H1 (cell line): Measurements from ENCODE around the gene GSAP. TPM values are rescaled to one million over a fixed set of nuclear protein-coding genes. Genes with fewer than 3 reads are reported as not detected.

Experiments used
- KDM1A ChIP-seq: fragments of 200-600, 300-600 bp; sonication (generic); IDR thresholded peaks from 2 replicates; pipeline ENCODE4 v1.7.1; 2016; ENCODE audit warnings: mild to moderate bottlenecking, low read length, borderline replicate concordance
- TAF7 ChIP-seq: optimal IDR thresholded peaks from 2 replicates; pipeline ENCODE3; 2011; ENCODE audit warnings: low read depth, mild to moderate bottlenecking, inconsistent platforms, low read length, moderate library complexity, borderline replicate concordance
- polyA plus RNA-seq, 7 experiments: library from polyadenylated mRNA; depleted of rRNA in 3 of 7; stranded (reverse) in 5 of 7; unstranded in 2 of 7; fragments of >200 nt in 5 of 7; fragments of 200-250 nt in 2 of 7; gene quantifications; 1 replicate in 5 of 7; 2 replicates in 1 of 7; 4 replicates in 1 of 7; pipeline versions ENCODE4 v1.2.1 to v1.2.3, GENCODE V29; 2011 to 2013; ENCODE audit warnings: missing spikeins in 2 of 7, mixed read lengths in 2 of 7
- total RNA-seq: library from RNA; stranded (reverse); fragmentation: NEBNext Ultra II Directional; extraction: Animal tissue kit (Norgen Biotek cat#: 25700); gene quantifications from 2 replicates; pipeline ENCODE4 v1.2.1, GENCODE V29; 2021
- TF ChIP-seq, protein P1 (sequence below): fragments of 300-600 bp; sonication (generic); IDR thresholded peaks from 2 replicates; pipeline ENCODE4 v1.7.1; 2012; ENCODE audit warnings: low read length, moderate library complexity, mild to moderate bottlenecking, inconsistent platforms; ENCODE audit not compliant: insufficient replicate concordance

GSAP gene
- total and polyA plus RNA-seq, 2 of the 8 experiments (the other 6 are each of a cell fraction or from before 2014, with no cell fraction given) = 0.93 to 2.1 TPM

- TF ChIP-seq, protein P1, sequence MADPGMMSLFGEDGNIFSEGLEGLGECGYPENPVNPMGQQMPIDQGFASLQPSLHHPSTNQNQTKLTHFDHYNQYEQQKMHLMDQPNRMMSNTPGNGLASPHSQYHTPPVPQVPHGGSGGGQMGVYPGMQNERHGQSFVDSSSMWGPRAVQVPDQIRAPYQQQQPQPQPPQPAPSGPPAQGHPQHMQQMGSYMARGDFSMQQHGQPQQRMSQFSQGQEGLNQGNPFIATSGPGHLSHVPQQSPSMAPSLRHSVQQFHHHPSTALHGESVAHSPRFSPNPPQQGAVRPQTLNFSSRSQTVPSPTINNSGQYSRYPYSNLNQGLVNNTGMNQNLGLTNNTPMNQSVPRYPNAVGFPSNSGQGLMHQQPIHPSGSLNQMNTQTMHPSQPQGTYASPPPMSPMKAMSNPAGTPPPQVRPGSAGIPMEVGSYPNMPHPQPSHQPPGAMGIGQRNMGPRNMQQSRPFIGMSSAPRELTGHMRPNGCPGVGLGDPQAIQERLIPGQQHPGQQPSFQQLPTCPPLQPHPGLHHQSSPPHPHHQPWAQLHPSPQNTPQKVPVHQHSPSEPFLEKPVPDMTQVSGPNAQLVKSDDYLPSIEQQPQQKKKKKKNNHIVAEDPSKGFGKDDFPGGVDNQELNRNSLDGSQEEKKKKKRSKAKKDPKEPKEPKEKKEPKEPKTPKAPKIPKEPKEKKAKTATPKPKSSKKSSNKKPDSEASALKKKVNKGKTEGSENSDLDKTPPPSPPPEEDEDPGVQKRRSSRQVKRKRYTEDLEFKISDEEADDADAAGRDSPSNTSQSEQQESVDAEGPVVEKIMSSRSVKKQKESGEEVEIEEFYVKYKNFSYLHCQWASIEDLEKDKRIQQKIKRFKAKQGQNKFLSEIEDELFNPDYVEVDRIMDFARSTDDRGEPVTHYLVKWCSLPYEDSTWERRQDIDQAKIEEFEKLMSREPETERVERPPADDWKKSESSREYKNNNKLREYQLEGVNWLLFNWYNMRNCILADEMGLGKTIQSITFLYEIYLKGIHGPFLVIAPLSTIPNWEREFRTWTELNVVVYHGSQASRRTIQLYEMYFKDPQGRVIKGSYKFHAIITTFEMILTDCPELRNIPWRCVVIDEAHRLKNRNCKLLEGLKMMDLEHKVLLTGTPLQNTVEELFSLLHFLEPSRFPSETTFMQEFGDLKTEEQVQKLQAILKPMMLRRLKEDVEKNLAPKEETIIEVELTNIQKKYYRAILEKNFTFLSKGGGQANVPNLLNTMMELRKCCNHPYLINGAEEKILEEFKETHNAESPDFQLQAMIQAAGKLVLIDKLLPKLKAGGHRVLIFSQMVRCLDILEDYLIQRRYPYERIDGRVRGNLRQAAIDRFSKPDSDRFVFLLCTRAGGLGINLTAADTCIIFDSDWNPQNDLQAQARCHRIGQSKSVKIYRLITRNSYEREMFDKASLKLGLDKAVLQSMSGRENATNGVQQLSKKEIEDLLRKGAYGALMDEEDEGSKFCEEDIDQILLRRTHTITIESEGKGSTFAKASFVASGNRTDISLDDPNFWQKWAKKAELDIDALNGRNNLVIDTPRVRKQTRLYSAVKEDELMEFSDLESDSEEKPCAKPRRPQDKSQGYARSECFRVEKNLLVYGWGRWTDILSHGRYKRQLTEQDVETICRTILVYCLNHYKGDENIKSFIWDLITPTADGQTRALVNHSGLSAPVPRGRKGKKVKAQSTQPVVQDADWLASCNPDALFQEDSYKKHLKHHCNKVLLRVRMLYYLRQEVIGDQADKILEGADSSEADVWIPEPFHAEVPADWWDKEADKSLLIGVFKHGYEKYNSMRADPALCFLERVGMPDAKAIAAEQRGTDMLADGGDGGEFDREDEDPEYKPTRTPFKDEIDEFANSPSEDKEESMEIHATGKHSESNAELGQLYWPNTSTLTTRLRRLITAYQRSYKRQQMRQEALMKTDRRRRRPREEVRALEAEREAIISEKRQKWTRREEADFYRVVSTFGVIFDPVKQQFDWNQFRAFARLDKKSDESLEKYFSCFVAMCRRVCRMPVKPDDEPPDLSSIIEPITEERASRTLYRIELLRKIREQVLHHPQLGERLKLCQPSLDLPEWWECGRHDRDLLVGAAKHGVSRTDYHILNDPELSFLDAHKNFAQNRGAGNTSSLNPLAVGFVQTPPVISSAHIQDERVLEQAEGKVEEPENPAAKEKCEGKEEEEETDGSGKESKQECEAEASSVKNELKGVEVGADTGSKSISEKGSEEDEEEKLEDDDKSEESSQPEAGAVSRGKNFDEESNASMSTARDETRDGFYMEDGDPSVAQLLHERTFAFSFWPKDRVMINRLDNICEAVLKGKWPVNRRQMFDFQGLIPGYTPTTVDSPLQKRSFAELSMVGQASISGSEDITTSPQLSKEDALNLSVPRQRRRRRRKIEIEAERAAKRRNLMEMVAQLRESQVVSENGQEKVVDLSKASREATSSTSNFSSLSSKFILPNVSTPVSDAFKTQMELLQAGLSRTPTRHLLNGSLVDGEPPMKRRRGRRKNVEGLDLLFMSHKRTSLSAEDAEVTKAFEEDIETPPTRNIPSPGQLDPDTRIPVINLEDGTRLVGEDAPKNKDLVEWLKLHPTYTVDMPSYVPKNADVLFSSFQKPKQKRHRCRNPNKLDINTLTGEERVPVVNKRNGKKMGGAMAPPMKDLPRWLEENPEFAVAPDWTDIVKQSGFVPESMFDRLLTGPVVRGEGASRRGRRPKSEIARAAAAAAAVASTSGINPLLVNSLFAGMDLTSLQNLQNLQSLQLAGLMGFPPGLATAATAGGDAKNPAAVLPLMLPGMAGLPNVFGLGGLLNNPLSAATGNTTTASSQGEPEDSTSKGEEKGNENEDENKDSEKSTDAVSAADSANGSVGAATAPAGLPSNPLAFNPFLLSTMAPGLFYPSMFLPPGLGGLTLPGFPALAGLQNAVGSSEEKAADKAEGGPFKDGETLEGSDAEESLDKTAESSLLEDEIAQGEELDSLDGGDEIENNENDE = no peak
- TF ChIP-seq KDM1A = no peak
- TF ChIP-seq TAF7 = no peak
These were observed 33.9 kb upstream of the GSAP start (continued) for GRCh38 chr7:77450054-77450453.
